NCI-H2171 (cell line): ENCODE results near the gene TAF5L.
"Not testable (repeated sequence)": the region's sequence is repeated elsewhere in the genome, so short reads cannot be mapped to it uniquely, and the experiment has no call there.

ENCODE experiments used
- DNase-seq: peaks from one replicate; lab custom pipeline; 2025; lab: John Stamatoyannopoulos, UW

TAF5L gene

DNA sequence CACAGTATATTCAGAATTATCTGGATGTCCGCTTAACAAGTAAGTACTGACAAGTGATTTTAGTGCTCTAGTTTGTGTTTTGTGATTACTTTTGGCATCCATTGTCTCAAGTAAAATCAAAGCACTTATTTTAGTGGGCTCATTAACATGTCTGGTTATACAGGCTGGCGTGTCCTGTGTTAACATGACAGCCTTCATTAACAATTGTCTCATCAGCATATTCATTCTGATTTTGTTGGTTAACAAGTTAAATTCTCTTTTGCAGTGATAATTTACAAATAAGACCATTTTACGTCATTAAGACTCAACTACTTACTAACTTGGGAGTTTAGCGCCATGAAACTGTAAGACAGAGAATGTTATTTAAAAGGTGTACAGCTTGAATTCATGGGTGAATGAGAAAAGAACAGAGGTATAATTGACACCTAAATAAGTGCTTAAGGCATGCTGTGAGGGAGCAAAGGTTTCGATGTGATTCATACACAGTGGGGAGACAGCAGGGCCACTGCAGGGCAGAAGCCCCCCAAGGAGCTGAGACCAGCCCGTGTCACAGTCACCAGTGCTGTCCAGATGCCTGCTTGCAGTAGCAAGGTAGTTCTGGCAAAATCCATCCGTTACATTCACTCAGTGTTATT is 22.4 kb downstream of the TAF5L start:
- no peak for DNase-seq

DNA sequence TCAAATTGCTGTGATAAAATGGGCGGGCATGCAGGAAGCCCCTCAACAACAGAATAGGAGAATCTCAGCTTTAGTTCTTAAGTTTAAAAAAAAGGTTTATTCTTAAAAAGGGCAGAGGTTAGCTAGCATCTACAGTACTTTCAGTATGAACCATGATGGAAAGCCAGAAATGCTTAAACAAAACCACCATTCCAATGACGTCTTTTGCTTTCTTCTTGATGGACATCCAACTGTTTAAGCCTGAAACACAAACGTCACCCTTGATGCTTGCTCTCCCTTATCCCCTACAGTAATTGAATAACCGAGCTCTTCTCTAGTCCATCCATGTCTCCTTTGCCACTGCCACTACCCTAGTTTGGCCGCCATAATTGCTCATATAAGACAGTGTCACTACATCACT is 25.7 kb downstream of the TAF5L start:
- DNase-seq, result no peak

- no peak for DNase-seq
Observed at GRCh38 chr1:229599218-229599954, 26.5 kb downstream of the TAF5L start.

GRCh38 chr1:229597877-229598276 is 28.0 kb downstream of the TAF5L start:
- DNase-seq, result no peak

DNA sequence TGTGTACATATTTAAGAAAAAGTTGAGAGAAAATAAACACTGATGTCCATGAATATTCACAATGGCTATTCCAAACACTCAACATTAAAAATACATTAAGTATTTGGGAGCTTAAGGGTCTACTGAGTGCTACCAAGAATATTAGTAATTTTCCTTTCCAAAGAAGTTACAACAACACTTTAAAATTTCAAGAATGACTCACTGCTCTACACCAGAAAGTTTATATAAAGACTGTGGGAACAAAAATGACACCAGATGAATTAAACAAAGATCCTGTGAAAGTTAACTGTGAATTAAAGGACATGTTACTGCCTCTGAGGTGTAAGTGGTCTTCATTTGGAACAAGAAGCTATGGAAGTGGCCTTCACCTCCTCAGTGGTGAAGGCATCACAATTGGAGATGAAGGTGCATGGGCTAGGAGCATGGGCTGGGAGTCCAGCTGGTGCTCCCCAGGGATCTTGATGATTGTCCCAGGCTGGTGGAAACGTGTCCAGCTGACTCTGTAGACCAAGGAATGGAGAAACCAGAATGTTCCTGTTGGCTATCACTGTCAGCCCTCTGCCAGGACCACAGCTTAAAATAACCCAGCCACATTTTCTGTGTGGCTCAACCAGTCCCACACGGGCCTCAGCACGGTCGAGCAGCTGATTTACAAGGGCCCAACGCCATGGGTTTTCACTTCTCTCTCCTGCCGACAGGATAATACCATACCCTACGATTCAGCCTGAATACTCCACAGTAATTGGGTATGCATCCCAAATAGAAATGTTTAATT is 28.8 kb downstream of the TAF5L start:
- no peak for DNase-seq

GRCh38 chr1:229595876-229596275 is 30.0 kb downstream of the TAF5L start:
- DNase-seq, result not testable (repeated sequence)

GRCh38 chr1:229594227-229595008 is 31.5 kb downstream of the TAF5L start:
- no peak for DNase-seq

GRCh38 chr1:229593800-229594199 is 32.1 kb downstream of the TAF5L start:
- no peak for DNase-seq

DNA sequence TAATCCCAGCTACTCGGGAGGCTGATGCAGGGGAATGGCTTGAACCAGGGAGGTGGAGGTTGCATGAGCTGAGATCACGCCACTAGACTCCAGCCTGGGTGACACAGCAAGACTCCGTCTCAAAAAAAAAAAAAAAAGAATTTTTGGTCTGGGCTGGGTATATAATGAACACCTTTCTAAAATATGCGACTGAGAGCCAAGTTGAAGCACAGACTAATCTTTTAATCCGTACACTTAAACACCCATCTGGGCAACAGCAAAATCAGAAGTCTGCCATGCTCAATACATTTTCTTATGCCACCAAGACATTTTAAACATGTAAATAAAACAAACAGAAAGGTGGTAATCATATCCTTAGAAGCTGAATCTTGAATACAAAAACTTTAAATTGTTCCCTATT is 35.8 kb downstream of the TAF5L start:
- DNase-seq, result no peak

DNA sequence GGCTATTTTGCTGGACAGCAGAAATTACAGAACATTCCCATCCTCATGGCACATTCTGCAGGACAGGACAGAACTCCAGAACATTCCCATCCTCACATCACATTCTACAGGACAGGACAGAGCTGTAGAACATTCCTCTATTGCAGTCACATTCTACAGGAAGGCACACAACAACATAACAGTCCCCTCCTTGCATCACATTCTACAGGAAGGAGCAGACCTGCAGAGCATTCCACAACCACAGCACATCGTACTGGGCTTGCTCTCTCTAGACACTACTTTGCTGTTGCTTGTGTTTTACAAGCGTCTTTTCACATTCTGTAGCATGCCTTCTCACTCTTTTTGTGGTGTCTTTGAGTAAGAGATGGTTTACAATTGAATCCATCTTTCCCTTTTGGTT is 40.6 kb downstream of the TAF5L start:
- DNase-seq, result no peak

DNA sequence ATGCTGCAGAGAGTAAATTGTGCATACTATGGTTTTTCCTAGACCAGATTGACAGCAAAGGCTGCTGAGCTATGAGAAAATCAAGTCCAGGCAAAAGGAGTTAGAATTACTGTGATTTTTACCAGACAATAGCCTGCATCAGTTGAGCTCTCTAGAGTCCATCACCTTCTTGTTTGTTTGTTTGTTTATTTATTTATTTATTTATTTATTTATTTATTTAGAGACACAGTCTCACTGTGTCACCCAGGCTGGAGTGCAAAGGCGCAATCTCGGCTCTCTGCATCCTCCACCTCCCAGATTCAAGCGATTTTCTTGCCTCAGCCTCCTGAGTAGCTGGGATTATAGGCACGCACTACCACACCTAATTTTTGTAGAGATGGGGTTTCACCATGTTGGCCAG is 43.2 kb downstream of the TAF5L start:
- no peak for DNase-seq

- DNase-seq, result no peak
Observed at GRCh38 chr1:229582011-229582694, 43.8 kb downstream of the TAF5L start.

DNA sequence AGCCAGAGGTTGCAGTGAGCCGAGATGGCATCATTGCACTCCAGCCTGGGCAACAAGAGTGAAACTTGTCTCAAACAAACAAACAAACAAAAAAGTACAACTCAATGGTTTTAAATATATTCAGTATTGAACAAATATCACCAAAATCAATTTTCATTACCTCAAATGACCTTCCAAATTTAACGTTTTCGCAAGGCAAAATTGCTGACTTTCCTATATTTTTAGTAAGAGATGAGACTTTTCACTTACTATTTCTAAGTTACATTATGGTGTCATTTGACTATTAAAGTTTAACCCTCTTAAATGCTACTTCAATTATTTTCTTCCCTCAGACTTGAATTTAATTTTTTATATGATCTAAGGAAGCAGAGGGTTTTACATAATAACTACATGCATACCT is 44.4 kb downstream of the TAF5L start:
- DNase-seq, result no peak

GRCh38 chr1:229579059-229579673 is 46.8 kb downstream of the TAF5L start:
- peak; percentile 26 for DNase-seq

DNA sequence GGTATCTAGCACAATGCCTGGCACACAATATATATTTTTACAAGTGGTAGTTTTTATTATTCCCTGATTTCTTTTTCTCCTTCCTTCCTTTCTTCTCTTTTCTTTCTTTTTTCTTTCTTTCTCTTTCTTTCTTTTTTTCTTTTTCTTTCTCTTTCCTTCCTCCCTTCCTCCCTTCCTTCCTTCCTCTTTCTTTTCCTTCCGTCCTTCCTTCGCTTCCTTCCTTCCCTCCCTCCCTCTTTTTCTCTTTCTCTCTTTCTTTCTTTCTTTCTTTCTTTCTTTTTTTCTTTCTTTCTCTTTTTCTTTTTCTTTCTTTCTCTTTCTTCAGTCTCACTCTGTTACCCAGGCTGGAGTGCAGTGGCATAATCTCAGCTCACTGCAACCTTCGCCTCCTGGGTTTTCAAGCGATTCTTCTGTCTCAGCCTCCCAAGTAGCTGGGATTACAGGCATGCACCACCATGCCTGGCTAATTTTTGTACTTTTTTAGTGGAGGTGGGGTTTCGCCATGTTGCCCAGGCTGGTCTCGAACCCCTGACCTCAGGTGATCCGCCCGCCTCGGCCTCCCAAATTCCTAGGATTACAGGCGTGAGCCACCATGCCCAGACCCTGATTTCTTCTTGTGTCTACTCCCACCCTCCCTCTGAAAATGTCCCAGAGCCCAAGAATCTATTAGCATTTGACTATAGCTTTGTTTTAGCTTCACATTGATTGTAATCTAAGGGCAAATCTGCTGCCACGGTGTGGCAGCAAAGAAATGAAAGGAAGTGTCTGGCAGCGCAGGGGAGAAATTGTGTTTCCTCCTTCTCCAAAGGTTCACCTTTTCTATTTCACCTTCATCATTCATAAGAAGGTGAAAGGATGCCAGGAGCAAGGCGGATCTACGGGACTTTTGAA is 47.5 kb downstream of the TAF5L start:
- no peak for DNase-seq

DNA sequence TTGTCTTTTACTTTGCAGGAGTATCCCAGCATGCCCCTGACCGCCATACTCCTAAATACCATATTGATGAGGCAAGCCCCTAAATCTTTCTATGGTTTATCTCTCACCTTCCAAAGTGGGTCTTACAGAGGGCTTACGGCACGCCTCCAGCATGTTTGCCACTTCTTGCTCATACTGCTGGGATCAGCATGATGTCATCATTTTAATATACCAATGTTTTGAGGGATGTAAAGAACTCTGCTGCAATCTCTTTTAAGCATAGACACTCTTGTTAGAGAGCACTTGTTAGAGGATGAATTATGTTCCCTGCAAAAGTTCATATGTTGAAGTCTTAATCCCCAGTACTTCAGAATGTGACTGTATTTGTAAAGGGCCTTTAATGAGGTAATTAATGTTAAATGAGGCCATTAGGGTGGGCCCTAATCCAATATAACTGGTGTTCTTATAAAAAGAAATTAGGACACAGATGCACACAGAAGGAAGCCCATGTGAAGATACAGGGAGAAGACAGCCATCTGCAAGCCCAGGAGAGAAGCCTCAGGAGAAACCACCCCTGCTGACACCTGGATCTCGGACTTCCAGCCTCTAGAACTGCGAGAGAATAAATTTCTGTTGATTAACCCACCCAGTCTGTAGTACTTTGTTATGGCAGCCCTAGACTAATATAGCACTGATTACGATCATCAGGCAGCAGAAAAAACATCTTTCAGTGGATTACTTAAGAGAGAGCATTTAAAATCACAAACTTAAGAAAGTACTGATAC is 51.1 kb downstream of the TAF5L start:
- no peak for DNase-seq

DNA sequence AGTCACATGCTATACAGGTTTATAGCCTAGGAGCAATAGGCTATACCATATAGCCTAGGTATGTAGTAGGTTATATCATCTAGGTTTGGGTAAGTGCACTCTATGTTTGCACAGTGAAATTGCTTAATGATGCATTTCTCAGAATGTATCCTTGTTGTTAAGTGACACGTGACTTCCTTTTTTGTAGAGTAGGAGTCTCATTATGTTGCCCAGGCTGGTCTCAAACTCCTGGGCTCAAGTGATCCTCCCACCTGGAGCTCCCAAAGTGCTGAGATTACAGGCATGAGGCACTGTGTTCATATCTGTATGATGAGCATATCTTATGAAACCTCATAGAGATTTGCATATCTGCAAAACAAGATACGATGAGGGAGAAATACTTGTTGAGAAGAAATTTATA is 53.6 kb downstream of the TAF5L start:
- peak; percentile 58 for DNase-seq

GRCh38 chr1:229570891-229571516 is 54.9 kb downstream of the TAF5L start:
- DNase-seq, result no peak

- DNase-seq, result no peak
Observed at GRCh38 chr1:229570305-229570704, 55.6 kb downstream of the TAF5L start.
